DND-41 (cell line): ENCODE results near the gene HDLBP.

Experiments used
- CTCF ChIP-seq: IDR thresholded peaks from 2 replicates; pipeline ENCODE4 v1.5.1; 2012; ENCODE audit warnings: borderline replicate concordance, low read length, moderate library complexity, mild to moderate bottlenecking; ENCODE audit not compliant: poor library complexity, severe bottlenecking; ENCODE audit errors: extremely low read depth
- EZH2 ChIP-seq: IDR thresholded peaks from 3 replicates; pipeline ENCODE4 v1.6.1; 2012; ENCODE audit warnings: borderline replicate concordance, low read depth, mild to moderate bottlenecking, moderate library complexity, low read length, inconsistent platforms; ENCODE audit not compliant: severe bottlenecking

- no peak for TF ChIP-seq CTCF
- no peak for TF ChIP-seq EZH2
Measured at GRCh38 chr2:241195506-241196130, 119.9 kb downstream of the HDLBP start.
